Nephron progenitor cell (in vitro differentiated cells): ENCODE data around the gene CACNA1S.

Experiments
- DNase-seq: peaks from one replicate; pipeline ENCODE4 v3.0.0; 2021
- H3K27ac Mint-ChIP-seq: 2 replicates; pipeline ENCODE4 v1.8.0; 2021; ENCODE audit warnings: mild to moderate bottlenecking, moderate library complexity, mixed read lengths
- H3K27me3 Mint-ChIP-seq: 2 replicates; pipeline ENCODE4 v1.8.0; 2021; ENCODE audit warnings: mild to moderate bottlenecking, low read depth, mixed read lengths; ENCODE audit not compliant: poor library complexity
- H3K36me3 Mint-ChIP-seq: 2 replicates; pipeline ENCODE4 v1.8.0; 2021; ENCODE audit warnings: low read depth, mixed read lengths
- H3K4me1 Mint-ChIP-seq: 2 replicates; pipeline ENCODE4 v1.8.0; 2021; ENCODE audit warnings: mixed read lengths
- H3K4me3 Mint-ChIP-seq: 2 replicates; pipeline ENCODE4 v1.8.0; 2021; ENCODE audit warnings: mild to moderate bottlenecking, moderate library complexity, mixed read lengths
- H3K9me3 Mint-ChIP-seq: 2 replicates; pipeline ENCODE4 v1.8.0; 2021; ENCODE audit warnings: mild to moderate bottlenecking, moderate library complexity, mixed read lengths
- CTCF ChIP-seq: fragments of 200-600 bp; sonication (generic); IDR thresholded peaks from 2 replicates; pipeline ENCODE4 v1.5.0; 2021; ENCODE audit warnings: antibody characterized with exemption

CACNA1S gene

GRCh38 chr1:201023920-201024624 lies 88.2 kb downstream of the CACNA1S start:
- peaks cover 79% of the 10 kb centered on the region for H3K4me1 Mint-ChIP-seq
- no peak for TF ChIP-seq CTCF
- H3K4me3 Mint-ChIP-seq = peak overlapping the region; percentile 78
- H3K27me3 Mint-ChIP-seq = peaks cover 16% of the 10 kb centered on the region
- no peak overlapping the region for H3K27ac Mint-ChIP-seq
- no peaks in the 10 kb centered on the region for H3K36me3 Mint-ChIP-seq
- no peaks in the 10 kb centered on the region for H3K9me3 Mint-ChIP-seq
- DNase-seq = peak; percentile 33

- Mint-ChIP-seq H3K4me1 (peaks cover 78% of the 10 kb centered on the region), H3K27me3 (peaks cover 16% of the 10 kb centered on the region), H3K36me3 (no peaks in the 10 kb centered on the region), H3K4me3 (peak within 1 kb of the TSS; percentile 88), H3K27ac (no peak within 1 kb of the TSS), H3K9me3 (no peaks in the 10 kb centered on the region)
- DNase-seq = peak; percentile 95
- no peak for TF ChIP-seq CTCF
Observed at GRCh38 chr1:201023517-201023902, 88.7 kb downstream of the CACNA1S start, which contains the start of gene KIF21B. KIF21B (minus strand) TSS chr1:201023714; CDS start chr1:201023383, 331 bp downstream.

GRCh38 chr1:201022820-201023516 lies 89.3 kb downstream of the CACNA1S start:
- no peak for TF ChIP-seq CTCF

GRCh38 chr1:201022493-201022819 lies 89.8 kb downstream of the CACNA1S start:
- Mint-ChIP-seq H3K9me3 (no peaks in the 10 kb centered on the region), H3K36me3 (no peaks in the 10 kb centered on the region), H3K4me3 (peak overlapping the region; percentile 88), H3K27ac (no peak overlapping the region), H3K27me3 (peaks cover 20% of the 10 kb centered on the region), H3K4me1 (peaks cover 81% of the 10 kb centered on the region)
- TF ChIP-seq CTCF = no peak
- DNase-seq = no peak

More at GRCh38 chr1:201022820-201023516, 89.3 kb downstream of the CACNA1S start:
- DNase-seq = no peak
- Mint-ChIP-seq H3K27me3 (peaks cover 19% of the 10 kb centered on the region), H3K4me1 (peaks cover 78% of the 10 kb centered on the region), H3K9me3 (no peaks in the 10 kb centered on the region), H3K4me3 (peak overlapping the region; percentile 88), H3K27ac (no peak overlapping the region), H3K36me3 (no peaks in the 10 kb centered on the region)

GRCh38 chr1:201021630-201022492 lies 90.4 kb downstream of the CACNA1S start:
- H3K4me1 Mint-ChIP-seq = peaks cover 84% of the 10 kb centered on the region
- no peak for DNase-seq

More at GRCh38 chr1:201021630-201022492, 90.4 kb downstream of the CACNA1S start:
- Mint-ChIP-seq H3K27ac (no peak overlapping the region), H3K4me3 (peak overlapping the region; percentile 88), H3K9me3 (no peaks in the 10 kb centered on the region), H3K36me3 (no peaks in the 10 kb centered on the region), H3K27me3 (peaks cover 20% of the 10 kb centered on the region)
- no peak for TF ChIP-seq CTCF
